ENCODE measurements around the gene INTS2. TPM values are rescaled to one million over a fixed set of nuclear protein-coding genes. Genes with fewer than 3 reads are reported as not detected.

INTS2 gene
- total and polyA plus RNA-seq, 4 donors: 2.4 to 18.5 (median 8.5) TPM

- no peak overlapping the region for H3K4me3 ChIP-seq
Observed at GRCh38 chr17:61908292-61909037, 19.3 kb downstream of the INTS2 start.

GRCh38 chr17:61907361-61907760 is 20.4 kb downstream of the INTS2 start:
- Histone ChIP-seq H3K4me1 (ENCODE audit: control insufficient read depth in 5 of 5, insufficient read depth in 5 of 5, low read length in 5 of 5) (no peaks in the 10 kb centered on the region), H3K27ac (ENCODE audit: low read depth in 1 of 2, low read length in 1 of 2) (no peak overlapping the region), H3K9ac (ENCODE audit: insufficient read depth in 1 of 2, low read length in 2 of 2) (no peak overlapping the region), H3K36me3 (ENCODE audit: control insufficient read depth in 4 of 4, insufficient read depth in 4 of 4, low read length in 4 of 4) (peaks cover 11 to 42% (median 21%) of the 10 kb centered on the region in 4 donors), H3K9me3 (ENCODE audit: control insufficient read depth in 4 of 4, insufficient read depth in 3 of 4, low read length in 3 of 4) (no peaks in the 10 kb centered on the region), H3K27me3 (ENCODE audit: control insufficient read depth in 3 of 3, insufficient read depth in 3 of 3, low read length in 2 of 3) (no peaks in the 10 kb centered on the region), H3K4me3 (no peak overlapping the region)
- TF ChIP-seq CTCF (IDR thresholded peaks at IDR 0.05; ENCODE audit: control extremely low read depth, extremely low read depth): no peak
- ATAC-seq (ENCODE audit: insufficient read depth, low FRiP score) (no peak), DNase-seq (no peak)
- WGBS, 2 donors: 96 to 98% methylated on average over 5 of the region's 5 CpGs

More at GRCh38 chr17:61908292-61909037, 19.3 kb downstream of the INTS2 start:
- no peak for DNase-seq
- Histone ChIP-seq H3K4me1 (ENCODE audit: control insufficient read depth in 5 of 5, insufficient read depth in 5 of 5, low read length in 5 of 5) (no peaks in the 10 kb centered on the region), H3K9me3 (ENCODE audit: control insufficient read depth in 4 of 4, insufficient read depth in 3 of 4, low read length in 3 of 4) (no peaks in the 10 kb centered on the region), H3K9ac (ENCODE audit: insufficient read depth in 1 of 2, low read length in 2 of 2) (no peak overlapping the region), H3K27ac (ENCODE audit: low read depth in 1 of 2, low read length in 1 of 2) (no peak overlapping the region), H3K27me3 (ENCODE audit: control insufficient read depth in 3 of 3, insufficient read depth in 3 of 3, low read length in 2 of 3) (no peaks in the 10 kb centered on the region), H3K36me3 (ENCODE audit: control insufficient read depth in 4 of 4, insufficient read depth in 4 of 4, low read length in 4 of 4) (peaks cover 8 to 38% (median 18%) of the 10 kb centered on the region in 4 donors)
- WGBS, 2 donors: 87 to 88% methylated on average over 7 of the region's 7 CpGs
- no peak for ATAC-seq (ENCODE audit: insufficient read depth, low FRiP score)
- no peak for TF ChIP-seq CTCF (IDR thresholded peaks at IDR 0.05; ENCODE audit: control extremely low read depth, extremely low read depth)

GRCh38 chr17:61904094-61904710 is 23.6 kb downstream of the INTS2 start:
- Histone ChIP-seq H3K27me3 (ENCODE audit: control insufficient read depth in 3 of 3, insufficient read depth in 3 of 3, low read length in 2 of 3) (no peaks in the 10 kb centered on the region), H3K4me3 (no peak overlapping the region), H3K4me1 (ENCODE audit: control insufficient read depth in 5 of 5, insufficient read depth in 5 of 5, low read length in 5 of 5) (no peaks in the 10 kb centered on the region), H3K36me3 (ENCODE audit: control insufficient read depth in 4 of 4, insufficient read depth in 4 of 4, low read length in 4 of 4) (peaks cover 9 to 42% (median 14%) of the 10 kb centered on the region in 4 donors), H3K9me3 (ENCODE audit: control insufficient read depth in 4 of 4, insufficient read depth in 3 of 4, low read length in 3 of 4) (no peaks in the 10 kb centered on the region), H3K27ac (ENCODE audit: low read depth in 1 of 2, low read length in 1 of 2) (no peak overlapping the region), H3K9ac (ENCODE audit: insufficient read depth in 1 of 2, low read length in 2 of 2) (no peak overlapping the region)
- WGBS, 2 donors: 87 to 89% methylated on average over 5 of the region's 5 CpGs
- DNase-seq (peak in 1 of 3 donors; percentile 1), ATAC-seq (ENCODE audit: insufficient read depth, low FRiP score) (no peak)
- no peak for TF ChIP-seq CTCF (IDR thresholded peaks at IDR 0.05; ENCODE audit: control extremely low read depth, extremely low read depth)

All from lung (tissue), 12 donors.